HG03108 (cell line): Measurements from ENCODE around the gene CMYA5.
"Not testable (repeated sequence)": the region's sequence is repeated elsewhere in the genome, so short reads cannot be mapped to it uniquely, and the experiment has no call there.

Source experiments
- ATAC-seq: cut with Tn5 transposase; IDR thresholded peaks from one replicate; pipeline ENCODE4 v1.9.1; 2021; ENCODE audit warnings: moderate library complexity; ENCODE audit not compliant: unreplicated experiment

The CMYA5 gene

GRCh38 chr5:79702606-79703380 is 13.2 kb downstream of the CMYA5 start:
- ATAC-seq: no peak

- ATAC-seq: no peak
These were observed 13.7 kb downstream of the CMYA5 start for GRCh38 chr5:79703381-79703645.

- no peak for ATAC-seq
These were observed 14.9 kb downstream of the CMYA5 start for GRCh38 chr5:79704553-79704952.

GRCh38 chr5:79705632-79706031 is 16.0 kb downstream of the CMYA5 start:
- ATAC-seq: no peak

GRCh38 chr5:79706317-79706716 is 16.7 kb downstream of the CMYA5 start:
- not testable (repeated sequence) for ATAC-seq

- no peak for ATAC-seq
These were observed 17.9 kb downstream of the CMYA5 start for GRCh38 chr5:79707535-79707934.

GRCh38 chr5:79712741-79713140 is 23.1 kb downstream of the CMYA5 start:
- no peak for ATAC-seq

- ATAC-seq: no peak
These were observed 24.1 kb downstream of the CMYA5 start for GRCh38 chr5:79713727-79714126.

GRCh38 chr5:79716839-79717238 is 27.2 kb downstream of the CMYA5 start:
- ATAC-seq: no peak

- ATAC-seq: no peak
These were observed 30.5 kb downstream of the CMYA5 start for GRCh38 chr5:79720096-79720495.

- ATAC-seq: no peak
These were observed 38.1 kb downstream of the CMYA5 start for GRCh38 chr5:79727451-79728355.

GRCh38 chr5:79728396-79728795 is 38.8 kb downstream of the CMYA5 start:
- no peak for ATAC-seq

GRCh38 chr5:79729679-79730078 is 40.0 kb downstream of the CMYA5 start:
- ATAC-seq: no peak

- no peak for ATAC-seq
These were observed 40.9 kb downstream of the CMYA5 start for GRCh38 chr5:79730564-79730963.

GRCh38 chr5:79731775-79732174 is 42.1 kb downstream of the CMYA5 start:
- no peak for ATAC-seq

GRCh38 chr5:79736528-79737514 is 47.2 kb downstream of the CMYA5 start:
- no peak for ATAC-seq

GRCh38 chr5:79738349-79738748 is 48.7 kb downstream of the CMYA5 start:
- no peak for ATAC-seq

GRCh38 chr5:79742549-79743136 is 53.0 kb downstream of the CMYA5 start:
- no peak for ATAC-seq

GRCh38 chr5:79743846-79744605 is 54.4 kb downstream of the CMYA5 start:
- ATAC-seq: no peak

- no peak for ATAC-seq
These were observed 55.6 kb downstream of the CMYA5 start for GRCh38 chr5:79745255-79745654.
